ENCODE results near the gene COPB1.

Gene COPB1

DNA sequence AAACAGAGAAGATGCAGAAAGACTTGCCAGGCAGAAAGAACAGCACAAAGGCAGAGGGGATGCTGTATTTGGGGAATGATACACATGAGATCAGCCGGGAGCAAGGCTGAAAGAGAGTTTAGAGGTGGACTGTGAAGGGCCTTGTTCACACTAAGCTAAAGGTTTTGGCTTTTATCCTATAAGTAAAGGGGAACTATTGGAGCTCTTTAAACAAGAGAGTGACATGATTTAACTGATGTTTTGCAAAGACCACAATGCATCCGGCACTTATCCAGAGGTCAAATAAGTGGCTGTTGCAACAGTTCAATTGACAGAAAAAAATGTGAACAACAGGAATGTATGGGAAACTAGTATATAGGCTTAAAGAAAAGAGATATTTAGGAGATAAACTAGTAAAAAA, 76.0 kb downstream of the COPB1 start:
- DNase-seq: no peak

GRCh38 chr11:14422814-14423182, 76.8 kb downstream of the COPB1 start:
- no peak for DNase-seq

- DNase-seq: no peak
Measured at GRCh38 chr11:14422052-14422813, 77.4 kb downstream of the COPB1 start.

GRCh38 chr11:14420223-14420622, 79.4 kb downstream of the COPB1 start:
- DNase-seq: no peak

DNA sequence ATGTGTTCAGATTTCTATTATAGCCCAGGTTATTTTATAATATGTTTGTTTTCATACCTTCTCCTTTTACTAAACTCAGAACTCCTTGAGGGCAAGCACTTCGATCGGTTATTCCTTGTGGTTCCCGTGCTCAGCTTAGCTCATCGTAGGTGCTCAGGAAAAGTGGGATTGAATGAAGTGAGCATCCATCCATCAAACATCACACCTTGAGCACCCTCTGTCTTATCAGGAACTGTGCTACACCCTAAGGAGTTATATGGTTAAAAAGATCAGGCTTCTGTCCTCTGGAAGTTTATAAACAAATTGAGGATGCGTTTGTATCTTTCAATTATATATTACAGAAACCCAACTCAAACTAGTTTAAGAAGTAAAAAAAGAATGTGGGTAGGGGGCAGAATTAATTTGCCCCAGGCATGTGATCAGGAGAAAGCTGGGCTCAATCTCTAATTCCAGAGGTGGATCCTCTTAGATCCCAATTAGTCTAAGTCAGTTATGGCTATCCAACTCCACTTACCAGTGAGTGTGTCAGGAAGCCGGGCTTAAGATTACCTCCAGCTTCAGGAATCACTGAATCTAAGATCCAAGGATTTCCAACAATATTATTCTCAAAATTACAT, 80.7 kb downstream of the COPB1 start:
- no peak for DNase-seq

GRCh38 chr11:14417617-14418374, 81.8 kb downstream of the COPB1 start:
- no peak for DNase-seq

DNA sequence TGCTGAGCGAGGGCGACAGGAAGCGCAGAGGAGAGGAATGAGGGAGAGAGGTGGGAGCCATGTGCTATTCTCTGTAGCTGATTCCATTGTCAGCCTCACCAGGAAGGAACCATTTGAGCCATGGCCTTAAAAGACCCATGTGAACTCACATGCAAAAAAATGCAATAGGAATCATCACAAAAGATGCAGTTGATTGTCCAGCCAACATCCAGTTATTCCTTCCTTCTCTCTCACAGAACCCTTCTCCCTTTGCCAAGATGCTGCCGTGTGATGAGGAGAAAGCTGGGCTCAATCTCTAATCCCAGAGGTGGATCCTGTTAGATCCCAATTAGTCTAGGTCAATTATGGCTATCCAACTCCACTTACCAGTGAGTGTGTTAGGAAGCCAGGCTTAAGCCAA, 82.4 kb downstream of the COPB1 start:
- DNase-seq: no peak

- DNase-seq: peak; percentile 78
Measured at GRCh38 chr11:14414470-14415461, 84.8 kb downstream of the COPB1 start.

DNA sequence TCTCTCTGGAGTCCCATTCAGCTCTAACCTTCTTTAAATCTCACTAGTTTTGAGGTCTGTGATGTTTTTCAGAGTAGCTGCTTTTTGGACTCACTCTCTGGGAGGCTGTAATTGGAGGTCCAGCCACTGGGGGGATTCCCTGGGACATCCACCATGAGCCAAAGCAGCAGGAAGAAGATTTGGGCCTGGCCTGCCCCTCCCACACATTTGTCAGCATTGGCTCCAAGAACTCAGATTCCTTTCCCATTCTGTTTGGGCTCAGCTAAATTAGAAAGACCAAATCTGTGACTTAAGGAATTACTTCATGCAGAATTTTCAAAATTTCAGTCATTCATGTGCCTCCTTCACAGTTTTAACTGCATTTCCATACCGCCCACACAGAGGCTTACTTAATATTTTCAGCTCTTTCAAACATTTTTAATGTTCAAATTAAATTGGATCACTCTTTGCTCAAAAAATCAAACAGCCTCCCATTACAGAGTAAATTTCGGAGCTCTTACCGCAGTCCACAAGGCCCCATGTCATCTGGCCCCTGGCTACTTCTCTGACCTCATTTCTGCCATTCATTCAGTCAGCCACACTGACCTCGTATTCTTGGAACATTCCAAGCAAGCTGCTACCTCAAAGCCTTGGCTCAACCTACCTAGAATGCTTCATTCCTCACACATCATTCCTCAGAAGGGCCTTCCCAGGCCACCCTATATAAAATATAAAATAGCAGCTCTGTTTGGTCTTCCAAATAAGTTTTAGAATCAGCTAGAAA, 86.1 kb downstream of the COPB1 start:
- no peak for DNase-seq

GRCh38 chr11:14411818-14412217, 87.8 kb downstream of the COPB1 start:
- no peak for DNase-seq

GRCh38 chr11:14409891-14410290, 89.7 kb downstream of the COPB1 start:
- no peak for DNase-seq

DNA sequence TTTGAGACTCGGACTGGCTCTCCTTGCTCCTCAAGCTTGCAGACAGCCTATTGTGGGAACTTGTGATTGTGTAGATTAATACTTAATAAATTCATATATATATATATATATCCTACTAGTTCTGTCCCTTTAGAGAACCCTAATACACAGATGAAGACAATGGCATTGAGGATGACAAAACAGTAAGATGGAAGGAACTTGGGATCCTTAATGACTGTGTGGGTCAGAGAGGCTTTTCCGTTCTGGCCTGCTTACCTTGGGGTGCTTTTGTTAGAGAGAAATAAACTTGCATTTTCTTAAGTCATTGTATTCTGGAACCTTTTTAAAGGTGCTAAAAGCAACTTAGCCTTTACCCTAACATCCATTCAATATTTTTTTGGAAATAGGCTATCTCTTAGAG, 91.0 kb downstream of the COPB1 start:
- DNase-seq: no peak
